DND-41 (cell line): Measurements from ENCODE around the gene YWHAQ.
"Not testable (repeated sequence)": the region's sequence is repeated elsewhere in the genome, so short reads cannot be mapped to it uniquely, and the experiment has no call there.

Source experiments
- ATAC-seq: fragments of 200-7000 bp; cut with Tn5 transposase; 3 replicates; pipeline ENCODE4 v1.9.1; 2021; ENCODE audit warnings: low read depth; ENCODE audit not compliant: insufficient read depth
- DNase-seq: peaks from one replicate; pipeline ENCODE4 v3.0.0-alpha.2; 2020
- H2AFZ ChIP-seq: 2 replicates; pipeline ENCODE4 v1.6.0; 2012; ENCODE audit warnings: low read depth, low read length
- H3K27ac ChIP-seq: 2 replicates; pipeline ENCODE4 v1.5.1; 2012; ENCODE audit warnings: low read length, inconsistent platforms
- H3K27me3 ChIP-seq: fragments of 200-600 bp; sonication (generic); 2 replicates; pipeline ENCODE4 v1.6.0; 2012; ENCODE audit warnings: low read length, mild to moderate bottlenecking, inconsistent platforms; ENCODE audit not compliant: insufficient read depth, poor library complexity
- H3K36me3 ChIP-seq: 2 replicates; pipeline ENCODE4 v1.5.1; 2012; ENCODE audit warnings: low read length, inconsistent platforms; ENCODE audit not compliant: insufficient read depth
- H3K4me1 ChIP-seq: 2 replicates; pipeline ENCODE4 v1.5.1; 2012; ENCODE audit warnings: mild to moderate bottlenecking, low read length; ENCODE audit not compliant: insufficient read depth
- H3K4me2 ChIP-seq: 2 replicates; pipeline ENCODE4 v1.6.0; 2012; ENCODE audit warnings: mild to moderate bottlenecking, moderate library complexity, low read length, inconsistent platforms; ENCODE audit not compliant: insufficient read depth
- H3K4me3 ChIP-seq, 2 experiments: fragments of 200-600 bp in 1 of 2; shearing (Covaris generic) in 1 of 2; 2 replicates each; pipeline ENCODE4 v1.5.1; 2012 to 2016; ENCODE audit warnings: inconsistent platforms in 2 of 2, low read length in 2 of 2, mild to moderate bottlenecking in 2 of 2, low read depth in 1 of 2, moderate library complexity in 1 of 2
- H3K79me2 ChIP-seq: 2 replicates; pipeline ENCODE4 v1.6.0; 2012; ENCODE audit warnings: low read length, inconsistent platforms; ENCODE audit not compliant: insufficient read depth
- H3K9ac ChIP-seq: 2 replicates; pipeline ENCODE4 v1.6.0; 2012; ENCODE audit warnings: low read depth, mild to moderate bottlenecking, inconsistent platforms, low read length, moderate library complexity
- H3K9me3 ChIP-seq: 2 replicates; pipeline ENCODE4 v1.5.1; 2012; ENCODE audit warnings: low read length, moderate library complexity, mild to moderate bottlenecking, inconsistent platforms; ENCODE audit not compliant: insufficient read depth, severe bottlenecking
- H4K20me1 ChIP-seq: 2 replicates; pipeline ENCODE4 v1.6.0; 2012; ENCODE audit warnings: low read length; ENCODE audit not compliant: insufficient read depth
- CTCF ChIP-seq: IDR thresholded peaks from 2 replicates; pipeline ENCODE4 v1.5.1; 2012; ENCODE audit warnings: borderline replicate concordance, low read length, moderate library complexity, mild to moderate bottlenecking; ENCODE audit not compliant: poor library complexity, severe bottlenecking; ENCODE audit errors: extremely low read depth
- EZH2 ChIP-seq: IDR thresholded peaks from 3 replicates; pipeline ENCODE4 v1.6.1; 2012; ENCODE audit warnings: borderline replicate concordance, low read depth, mild to moderate bottlenecking, moderate library complexity, low read length, inconsistent platforms; ENCODE audit not compliant: severe bottlenecking

Gene YWHAQ

GRCh38 chr2:9586465-9586864, 44.3 kb downstream of the YWHAQ start:
- Histone ChIP-seq H4K20me1 (peaks cover 17% of the 10 kb centered on the region), H3K4me1 (no peaks in the 10 kb centered on the region), H3K4me2 (no peak overlapping the region), H3K36me3 (peaks cover 80% of the 10 kb centered on the region), H3K4me3 (no peak overlapping the region), H3K79me2 (peaks cover 28% of the 10 kb centered on the region), H3K9ac (no peak overlapping the region), H3K27ac (no peak overlapping the region), H2AFZ (no peak overlapping the region), H3K27me3 (no peaks in the 10 kb centered on the region), H3K9me3 (no peaks in the 10 kb centered on the region)
- DNase-seq (no peak), ATAC-seq (no peak)
- no peak for TF ChIP-seq CTCF
- TF ChIP-seq EZH2: no peak

GRCh38 chr2:9585486-9585885, 45.3 kb downstream of the YWHAQ start:
- Histone ChIP-seq H2AFZ (no peak overlapping the region), H4K20me1 (peaks cover 14% of the 10 kb centered on the region; the same call in 1 of the 2 replicates), H3K4me3 (no peak overlapping the region), H3K27ac (no peak overlapping the region), H3K36me3 (peaks cover 71% of the 10 kb centered on the region), H3K4me2 (no peak overlapping the region), H3K9ac (no peak overlapping the region), H3K27me3 (no peaks in the 10 kb centered on the region), H3K9me3 (no peaks in the 10 kb centered on the region), H3K79me2 (peaks cover 18% of the 10 kb centered on the region; the same call in 1 of the 2 replicates), H3K4me1 (no peaks in the 10 kb centered on the region)
- TF ChIP-seq CTCF: no peak
- TF ChIP-seq EZH2: no peak
- ATAC-seq (no peak), DNase-seq (no peak)

GRCh38 chr2:9584902-9585301, 45.9 kb downstream of the YWHAQ start:
- Histone ChIP-seq H3K79me2 (peaks cover 12% of the 10 kb centered on the region; the same call in 1 of the 2 replicates), H3K36me3 (peaks cover 65% of the 10 kb centered on the region)
- ATAC-seq, H3K27ac ChIP-seq, H3K9ac ChIP-seq, H3K9me3 ChIP-seq, H4K20me1 ChIP-seq, H3K27me3 ChIP-seq, H3K4me1 ChIP-seq, H3K4me2 ChIP-seq, DNase-seq, H2AFZ ChIP-seq, H3K4me3 ChIP-seq: not testable (repeated sequence)

GRCh38 chr2:9582624-9583023, 48.2 kb downstream of the YWHAQ start:
- Histone ChIP-seq H3K36me3 (peaks cover 44% of the 10 kb centered on the region), H3K9ac (no peak overlapping the region), H3K4me3 (no peak overlapping the region), H2AFZ (no peak overlapping the region), H3K27ac (no peak overlapping the region), H3K79me2 (peaks cover 3% of the 10 kb centered on the region; the same call in 1 of the 2 replicates), H3K27me3 (no peaks in the 10 kb centered on the region), H3K4me1 (no peaks in the 10 kb centered on the region), H4K20me1 (no peaks in the 10 kb centered on the region; the same call in 1 of the 2 replicates), H3K4me2 (no peak overlapping the region), H3K9me3 (no peaks in the 10 kb centered on the region)
- TF ChIP-seq EZH2 (no peak), CTCF (no peak)
- ATAC-seq: no peak
- no peak for DNase-seq
